IgD-negative memory B cell (primary cell): ENCODE measurements around the gene GATAD2A. TPM values are rescaled to one million over a fixed set of nuclear protein-coding genes. Genes with fewer than 3 reads are reported as not detected.
"Not testable (repeated sequence)": the region's sequence is repeated elsewhere in the genome, so short reads cannot be mapped to it uniquely, and the experiment has no call there.

Experiments
- H3K27ac Mint-ChIP-seq, 3 donors: one replicate each; pipeline ENCODE4 v1.8.0; 2020 to 2022; ENCODE audit warnings: mild to moderate bottlenecking in 3 of 3, mixed read lengths in 3 of 3, moderate library complexity in 1 of 3
- H3K27me3 Mint-ChIP-seq: one replicate; pipeline ENCODE4 v1.8.0; 2021; ENCODE audit warnings: mixed read lengths
- H3K36me3 Mint-ChIP-seq: one replicate; pipeline ENCODE4 v1.8.0; 2020; ENCODE audit warnings: mild to moderate bottlenecking, mixed read lengths
- H3K4me1 Mint-ChIP-seq, 3 donors: one replicate each; pipeline ENCODE4 v1.8.0; 2020 to 2022; ENCODE audit warnings: mixed read lengths in 3 of 3, mild to moderate bottlenecking in 1 of 3
- H3K4me3 Mint-ChIP-seq, 4 donors: one replicate each; pipeline ENCODE4 v1.8.0; 2020 to 2022; ENCODE audit warnings: mild to moderate bottlenecking in 4 of 4, mixed read lengths in 4 of 4, moderate library complexity in 3 of 4
- H3K9me3 Mint-ChIP-seq, 3 donors: one replicate each; pipeline ENCODE4 v1.8.0; 2020 to 2021; ENCODE audit warnings: mixed read lengths in 3 of 3, mild to moderate bottlenecking in 1 of 3
- polyA plus RNA-seq: library from polyadenylated mRNA; unstranded; fragments of 300-500 nt; fragmentation: Illumina TruSeq; gene quantifications from one replicate; pipeline ENCODE4 v1.2.3, GENCODE V29; 2021

GATAD2A gene
- polyA plus RNA-seq, 1 donor from 2014 or later, result 16.6 TPM

DNA sequence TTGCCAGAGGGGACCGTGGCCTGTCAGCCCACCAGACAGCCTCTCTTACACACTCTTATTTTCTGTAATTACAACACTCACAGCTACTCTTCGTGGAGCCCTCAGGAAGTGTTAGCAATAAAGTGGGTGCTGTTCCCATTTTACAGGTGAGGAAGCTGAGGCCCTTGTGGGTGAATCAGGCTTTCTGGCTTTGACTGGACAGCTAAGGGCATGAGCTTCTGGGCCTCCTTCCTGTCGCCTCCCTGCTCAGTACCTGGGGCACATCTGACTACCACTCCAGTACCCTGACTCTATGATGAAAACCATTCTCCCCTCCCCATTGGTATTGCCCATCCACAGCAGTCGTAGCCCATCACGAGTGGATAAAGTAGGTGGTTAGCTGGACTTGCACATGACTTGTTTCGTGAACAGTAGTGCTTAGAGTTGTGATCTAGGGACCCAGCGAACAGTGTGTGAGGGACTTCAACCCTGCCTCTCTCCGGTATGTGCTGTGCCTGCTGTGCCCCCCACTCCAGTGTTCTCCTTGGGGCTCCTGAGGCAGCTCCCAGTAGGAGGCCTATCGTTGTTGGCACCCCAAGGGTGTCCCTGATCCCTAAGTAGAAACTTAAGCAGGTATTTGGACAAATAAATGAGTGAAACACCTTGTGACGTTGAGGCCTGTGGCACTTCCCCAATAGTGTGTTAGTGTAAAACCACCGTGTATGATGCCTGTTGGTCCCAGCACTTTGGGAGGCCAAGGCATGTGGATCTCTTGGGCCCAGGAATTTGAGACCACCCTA lies 38.6 kb downstream of the GATAD2A start:
- peak overlapping the region in 3 of 4 donors; percentile 12 to 84 (median 76) for H3K4me3 Mint-ChIP-seq
- peak overlapping the region; percentile 85 to 94 (median 90) for H3K27ac Mint-ChIP-seq
- H3K36me3 Mint-ChIP-seq, result peaks cover 2% of the 10 kb centered on the region
- peaks cover 3% of the 10 kb centered on the region for H3K27me3 Mint-ChIP-seq
- no peaks in the 10 kb centered on the region for H3K9me3 Mint-ChIP-seq
- H3K4me1 Mint-ChIP-seq, result peaks cover 43 to 51% (median 48%) of the 10 kb centered on the region in 3 donors

DNA sequence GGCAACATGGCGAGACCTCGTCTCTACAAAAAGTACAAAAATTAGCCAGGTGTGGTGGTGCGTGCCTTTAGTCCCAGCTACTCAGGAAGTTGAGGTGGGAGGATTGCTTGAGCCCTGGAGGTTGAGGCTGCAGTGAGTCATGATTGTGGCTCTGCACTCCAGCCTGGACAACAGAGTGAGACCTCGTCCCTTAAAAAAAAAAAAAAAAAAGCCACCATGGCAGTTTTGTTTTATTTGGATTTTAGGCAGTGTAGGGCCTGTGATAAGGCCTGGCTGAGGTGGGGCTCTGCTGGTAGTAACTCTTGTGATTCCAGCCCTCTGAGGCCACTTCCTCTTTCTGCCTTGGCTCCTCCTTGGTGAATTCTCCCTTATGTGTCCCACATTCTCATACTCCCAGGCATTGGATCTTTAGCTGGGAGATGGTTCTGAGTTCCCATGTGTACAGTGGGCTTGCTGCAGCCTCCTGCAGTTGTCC lies 39.2 kb downstream of the GATAD2A start:
- Mint-ChIP-seq H3K4me3 (peak overlapping the region; percentile 12 to 84 (median 46)), H3K36me3 (peaks cover 2% of the 10 kb centered on the region), H3K4me1 (peaks cover 40 to 49% (median 45%) of the 10 kb centered on the region in 3 donors), H3K27me3 (peaks cover 3% of the 10 kb centered on the region), H3K9me3 (no peaks in the 10 kb centered on the region), H3K27ac (peak overlapping the region; percentile 85 to 94 (median 90))

DNA sequence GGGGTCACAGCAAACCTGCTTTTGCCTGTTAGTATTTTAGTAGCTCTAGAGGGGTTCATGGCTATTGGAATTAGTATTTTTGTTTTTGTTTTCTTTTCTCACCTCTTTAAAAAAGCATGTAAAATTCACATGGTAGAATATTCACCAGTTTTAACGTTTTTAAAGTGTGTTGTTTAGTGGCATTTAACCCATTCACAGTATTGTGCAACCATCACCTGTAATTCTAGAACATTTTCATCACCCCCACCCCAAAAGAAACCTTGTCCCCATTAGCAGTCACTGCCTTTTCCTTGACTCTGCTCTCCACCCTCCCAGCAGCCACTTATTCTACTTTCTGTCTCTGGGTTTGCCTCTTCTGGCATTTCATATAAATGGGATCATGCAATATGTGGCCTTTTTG lies 39.8 kb downstream of the GATAD2A start:
- Mint-ChIP-seq H3K27me3 (peaks cover 3% of the 10 kb centered on the region), H3K27ac (peak overlapping the region; percentile 85 to 94 (median 90)), H3K4me1 (peaks cover 40 to 48% (median 43%) of the 10 kb centered on the region in 3 donors), H3K36me3 (peaks cover 2% of the 10 kb centered on the region), H3K4me3 (peak overlapping the region in 3 of 4 donors; percentile 16 to 91 (median 73)), H3K9me3 (no peaks in the 10 kb centered on the region)

DNA sequence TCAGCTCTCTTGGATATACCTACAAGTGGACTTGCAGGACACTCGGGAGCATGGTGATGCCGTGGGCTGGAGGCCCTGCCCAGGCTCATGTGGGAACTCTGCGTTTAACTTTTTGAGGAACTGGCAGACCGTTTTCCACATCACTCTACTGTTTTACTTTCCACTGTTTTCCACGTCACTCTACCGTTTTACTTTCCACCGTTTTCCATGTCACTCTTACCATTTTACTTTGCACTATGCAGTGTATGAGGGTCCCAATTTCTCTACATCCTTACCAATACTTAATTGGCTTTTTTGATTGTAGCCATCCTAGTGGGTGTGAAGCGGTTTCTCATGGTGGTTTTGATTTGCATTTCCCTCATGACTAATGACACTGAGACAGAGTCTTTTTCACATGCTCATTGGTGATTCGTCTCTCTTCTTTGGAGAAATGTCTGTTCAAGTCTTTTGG lies 40.5 kb downstream of the GATAD2A start:
- Mint-ChIP-seq H3K4me1 (peaks cover 40 to 49% (median 43%) of the 10 kb centered on the region in 3 donors), H3K4me3 (peak overlapping the region; percentile 13 to 91 (median 77)), H3K27me3 (peaks cover 3% of the 10 kb centered on the region), H3K9me3 (no peaks in the 10 kb centered on the region), H3K36me3 (peaks cover 2% of the 10 kb centered on the region), H3K27ac (peak overlapping the region; percentile 37 to 89 (median 85))

DNA sequence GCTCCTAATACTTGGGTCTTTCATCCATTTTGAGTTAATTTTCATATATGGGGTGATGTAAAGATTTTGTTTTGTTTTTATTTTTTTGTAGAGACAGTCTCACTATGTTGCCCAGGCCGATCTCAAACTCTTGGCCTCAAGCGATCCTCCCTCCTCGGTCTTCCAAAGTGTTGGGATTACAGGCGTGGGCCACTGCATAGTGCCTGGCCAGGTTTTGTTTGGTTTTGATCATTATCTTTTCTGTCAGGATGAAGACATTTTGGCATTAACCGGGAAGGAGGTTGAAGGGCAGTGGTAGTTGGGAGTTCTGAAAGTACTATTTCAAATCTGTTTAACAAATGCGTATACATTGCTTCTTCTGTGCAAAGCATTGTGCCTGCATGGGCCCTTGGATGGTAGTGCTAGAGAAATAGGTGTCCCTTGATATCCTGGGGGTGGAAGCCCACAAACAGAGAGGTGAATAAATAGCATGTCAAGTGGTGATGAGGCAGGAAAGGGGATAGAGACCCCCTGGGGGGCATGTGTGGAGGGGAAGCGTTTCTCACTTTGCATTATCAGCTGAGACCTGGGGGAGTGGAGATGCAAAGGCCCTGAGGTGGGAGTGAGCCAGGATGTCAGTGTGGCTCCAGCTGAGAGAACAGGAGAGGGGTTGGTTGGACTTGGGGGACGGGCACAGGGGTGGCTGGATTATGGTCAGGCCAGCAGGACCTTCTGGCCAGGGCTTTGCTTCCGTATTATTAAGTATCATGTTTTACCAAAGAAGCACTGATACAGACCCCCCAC lies 41.4 kb downstream of the GATAD2A start:
- peak overlapping the region in 2 of 4 donors; percentile 5 to 20 for H3K4me3 Mint-ChIP-seq

DNA sequence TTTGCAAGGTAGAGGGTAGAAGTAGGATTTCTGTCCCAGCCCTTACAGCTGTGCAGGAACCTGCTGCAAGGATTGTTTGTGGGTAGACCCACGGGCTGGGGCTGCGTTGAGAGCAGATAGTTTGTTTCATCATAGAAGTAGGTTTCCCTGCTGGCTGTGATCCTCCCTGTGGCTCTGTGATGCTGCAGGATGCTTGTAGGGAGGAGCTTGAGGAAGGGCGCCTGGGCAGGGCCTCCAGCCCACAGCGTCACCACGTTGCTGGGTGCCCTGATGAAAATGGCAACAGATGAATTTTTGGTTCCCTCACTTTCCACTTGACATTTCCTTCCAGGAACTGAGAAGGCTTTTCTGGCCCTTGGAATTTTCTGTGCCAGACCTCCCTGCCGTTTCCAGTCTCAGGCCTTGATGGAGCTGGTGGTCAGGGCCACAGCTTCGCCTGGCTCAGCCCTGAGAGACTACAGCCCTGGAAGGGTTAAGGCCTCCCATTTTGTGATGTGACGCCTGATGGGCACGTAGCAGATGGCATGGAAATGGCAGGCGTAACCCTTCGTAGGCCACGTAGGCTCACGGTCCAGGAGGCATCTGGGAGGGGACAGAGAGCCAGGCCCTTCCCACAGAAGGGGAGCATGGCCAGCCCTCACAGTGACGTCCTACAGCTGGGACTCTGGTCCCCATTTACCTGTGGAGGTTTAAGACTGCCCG lies 42.2 kb downstream of the GATAD2A start:
- Mint-ChIP-seq H3K27me3 (peaks cover 3% of the 10 kb centered on the region), H3K4me1 (peaks cover 50 to 61% (median 51%) of the 10 kb centered on the region in 3 donors), H3K27ac (peak overlapping the region in 1 of 3 donors; percentile 62), H3K9me3 (no peaks in the 10 kb centered on the region), H3K4me3 (no peak overlapping the region), H3K36me3 (peaks cover 4% of the 10 kb centered on the region)

More for the DNA sequence above, 41.4 kb downstream of the GATAD2A start:
- peaks cover 3% of the 10 kb centered on the region for H3K27me3 Mint-ChIP-seq
- peaks cover 4% of the 10 kb centered on the region for H3K36me3 Mint-ChIP-seq
- H3K9me3 Mint-ChIP-seq, result no peaks in the 10 kb centered on the region
- peaks cover 44 to 57% (median 47%) of the 10 kb centered on the region in 3 donors for H3K4me1 Mint-ChIP-seq
- H3K27ac Mint-ChIP-seq, result peak overlapping the region in 1 of 3 donors; percentile 85

DNA sequence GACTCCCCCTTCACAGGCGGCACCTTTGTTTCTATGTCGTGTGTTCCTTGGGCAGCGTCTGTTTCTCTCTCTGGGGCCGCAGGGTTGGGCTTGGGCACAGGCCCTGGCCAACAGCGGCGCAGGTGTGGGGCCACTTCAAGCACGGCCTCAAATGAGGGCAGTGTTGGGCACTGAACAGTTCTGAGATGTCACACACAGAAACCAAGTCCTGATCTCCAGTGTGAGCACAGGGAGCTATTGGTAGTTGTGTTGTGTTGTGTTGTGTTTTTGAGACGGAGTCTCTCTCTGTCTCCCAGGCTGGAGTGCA lies 42.7 kb downstream of the GATAD2A start:
- no peak overlapping the region for H3K27ac Mint-ChIP-seq
- H3K9me3 Mint-ChIP-seq, result no peaks in the 10 kb centered on the region
- peaks cover 48 to 58% (median 49%) of the 10 kb centered on the region in 3 donors for H3K4me1 Mint-ChIP-seq
- H3K4me3 Mint-ChIP-seq, result peak overlapping the region in 1 of 4 donors; percentile 17
- H3K36me3 Mint-ChIP-seq, result peaks cover 4% of the 10 kb centered on the region
- H3K27me3 Mint-ChIP-seq, result peaks cover 3% of the 10 kb centered on the region

DNA sequence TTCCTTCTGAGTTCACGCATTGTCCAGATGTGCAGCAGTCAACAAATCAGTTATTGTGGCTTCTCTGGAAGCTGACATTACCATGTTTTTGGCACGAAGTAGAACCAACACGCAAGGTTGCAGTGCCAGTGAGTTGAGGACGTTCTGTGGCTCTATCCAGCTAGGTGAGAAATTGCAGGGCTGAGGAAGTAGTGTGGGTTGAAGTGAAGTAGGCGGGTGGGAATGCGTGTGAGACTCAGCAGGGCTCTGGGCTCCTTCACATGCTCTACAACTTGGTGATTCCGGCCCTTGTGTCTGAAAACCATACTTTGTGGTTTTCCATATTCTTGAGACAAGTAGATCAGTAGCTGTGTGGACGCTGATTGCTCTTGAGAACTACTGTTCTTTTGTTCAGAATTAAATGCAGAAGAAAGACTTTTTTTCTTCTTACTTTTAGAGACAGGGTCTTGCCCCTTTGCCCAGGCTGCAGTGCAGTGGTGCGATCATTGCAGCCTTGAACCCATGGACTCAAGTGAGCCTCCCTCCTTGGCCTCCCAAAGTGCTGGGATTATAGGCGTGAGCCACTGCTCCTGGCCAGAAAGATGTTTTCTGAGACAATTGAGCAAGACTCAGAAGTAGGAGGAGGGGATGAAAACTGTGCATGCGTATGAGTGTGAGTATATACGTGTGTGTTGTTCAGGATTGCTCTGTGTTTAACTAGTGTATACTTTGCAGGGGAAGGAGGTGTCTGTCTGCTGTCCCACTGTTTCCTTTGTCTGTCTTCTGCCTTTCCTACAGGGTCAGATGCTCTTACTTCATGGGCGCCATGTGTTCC lies 46.2 kb downstream of the GATAD2A start:
- Mint-ChIP-seq H3K27me3 (peaks cover 3% of the 10 kb centered on the region), H3K9me3 (no peaks in the 10 kb centered on the region), H3K4me3 (peak overlapping the region in 1 of 4 donors; percentile 14), H3K36me3 (peaks cover 6% of the 10 kb centered on the region), H3K27ac (peak overlapping the region; percentile 1 to 80 (median 12)), H3K4me1 (peaks cover 18 to 32% (median 20%) of the 10 kb centered on the region in 3 donors)

DNA sequence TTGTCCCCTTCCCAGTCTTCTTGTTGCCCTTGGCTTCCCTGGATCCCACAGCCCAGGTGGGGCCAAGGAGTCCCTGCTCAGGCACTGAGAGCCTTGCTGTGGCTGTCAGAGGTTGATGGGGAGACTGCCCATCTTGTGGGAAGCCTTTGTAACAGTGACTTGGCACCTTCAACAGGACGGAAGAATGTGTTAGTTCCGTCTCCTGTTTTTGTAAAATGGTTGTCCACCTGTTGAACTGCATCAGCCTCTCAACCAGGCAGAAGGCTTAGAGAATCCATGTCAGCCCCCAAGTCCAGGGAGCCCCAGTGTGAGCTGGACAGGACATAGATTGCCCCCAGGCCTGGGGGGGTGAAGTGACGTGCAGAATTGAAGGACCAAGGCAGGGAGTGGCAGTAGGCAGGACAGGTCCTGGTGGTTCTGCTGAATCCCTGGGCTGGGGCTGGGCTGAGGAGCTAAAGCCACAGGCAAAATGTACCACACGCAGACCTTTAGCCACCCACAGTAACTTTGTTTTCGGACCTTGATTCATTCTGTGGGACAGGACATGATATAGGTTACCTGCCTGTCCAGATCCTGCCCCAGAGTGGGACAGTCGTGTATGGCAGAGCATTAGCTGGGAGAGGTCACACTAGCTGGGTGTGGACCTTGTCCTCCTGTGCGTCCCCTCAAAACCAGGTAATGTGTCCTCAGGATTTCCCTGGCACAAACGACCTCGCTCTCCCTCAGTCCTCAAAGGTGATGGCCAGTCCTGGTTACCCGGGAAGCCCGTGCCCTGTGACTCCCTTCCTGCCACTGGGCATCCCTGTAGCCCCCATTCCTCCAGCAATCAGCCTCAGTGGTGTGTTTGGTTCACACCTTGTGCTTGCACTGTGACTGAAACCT lies 47.0 kb downstream of the GATAD2A start:
- no peaks in the 10 kb centered on the region for H3K9me3 Mint-ChIP-seq
- H3K4me1 Mint-ChIP-seq, result peaks cover 12 to 24% (median 14%) of the 10 kb centered on the region in 3 donors
- peaks cover 4% of the 10 kb centered on the region for H3K36me3 Mint-ChIP-seq
- no peaks in the 10 kb centered on the region for H3K27me3 Mint-ChIP-seq
- H3K4me3 Mint-ChIP-seq, result peak overlapping the region in 1 of 4 donors; percentile 70
- peak overlapping the region; percentile 1 to 80 (median 12) for H3K27ac Mint-ChIP-seq

DNA sequence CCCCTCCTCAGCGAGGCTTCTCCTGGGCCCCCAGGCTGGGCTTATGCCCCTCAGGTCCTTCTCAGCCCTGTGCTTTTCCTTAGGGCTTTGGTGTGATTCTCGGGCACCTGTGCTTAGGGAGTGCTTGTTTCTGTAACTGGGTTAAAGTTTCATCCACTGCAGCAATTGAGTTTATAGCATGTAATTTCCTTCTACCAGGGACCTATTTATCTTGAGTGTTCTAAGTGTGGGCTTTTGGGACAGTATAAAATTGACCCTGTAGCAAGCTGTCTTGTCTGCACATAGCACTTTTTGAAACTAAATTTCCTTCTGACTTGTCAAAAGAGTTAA lies 47.6 kb downstream of the GATAD2A start:
- Mint-ChIP-seq H3K36me3 (peaks cover 4% of the 10 kb centered on the region), H3K4me3 (peak overlapping the region in 1 of 4 donors; percentile 28), H3K27me3 (no peaks in the 10 kb centered on the region), H3K4me1 (peaks cover 13 to 28% (median 17%) of the 10 kb centered on the region in 3 donors), H3K9me3 (no peaks in the 10 kb centered on the region), H3K27ac (peak overlapping the region in 1 of 3 donors; percentile 14)

DNA sequence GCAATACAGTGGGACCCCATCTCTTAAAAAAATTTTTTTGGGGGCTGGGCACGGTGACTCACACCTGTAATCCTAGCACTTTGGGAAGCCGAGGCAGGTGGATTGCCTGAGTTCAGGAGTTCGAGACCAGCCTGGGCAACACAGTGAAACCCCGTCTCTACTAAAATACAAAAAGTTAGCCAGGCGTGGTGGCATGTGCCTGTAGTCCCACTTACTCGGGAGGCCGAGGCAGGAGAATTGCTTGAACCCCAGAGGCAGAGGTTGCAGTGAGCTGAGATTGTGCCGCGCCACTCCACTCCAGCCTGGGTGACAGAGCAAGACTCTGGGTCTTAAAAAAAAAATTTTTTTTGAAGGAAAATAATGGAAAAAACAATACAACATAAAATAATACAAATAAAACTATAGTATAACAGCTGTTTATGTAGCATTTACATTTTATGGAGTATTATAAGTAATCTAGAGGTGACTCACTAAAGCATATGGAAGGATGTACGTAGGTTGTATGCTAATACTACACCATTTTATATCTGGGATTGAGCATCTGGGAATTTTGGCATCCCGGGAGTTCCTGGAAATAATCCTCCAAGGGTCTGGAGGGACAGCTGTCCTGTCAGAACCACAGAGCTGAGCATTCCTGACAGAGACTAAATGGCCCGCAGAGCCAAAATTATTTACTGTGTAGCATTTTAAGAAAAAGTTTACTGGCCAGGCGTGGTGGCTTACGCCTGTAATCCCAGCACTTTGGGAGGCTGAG lies 49.9 kb downstream of the GATAD2A start:
- Mint-ChIP-seq H3K4me1 (peaks cover 33 to 47% (median 35%) of the 10 kb centered on the region in 3 donors), H3K27ac (peak overlapping the region in 1 of 3 donors; percentile 31)
- H3K27me3 Mint-ChIP-seq, H3K36me3 Mint-ChIP-seq, H3K4me3 Mint-ChIP-seq, H3K9me3 Mint-ChIP-seq: not testable (repeated sequence)

DNA sequence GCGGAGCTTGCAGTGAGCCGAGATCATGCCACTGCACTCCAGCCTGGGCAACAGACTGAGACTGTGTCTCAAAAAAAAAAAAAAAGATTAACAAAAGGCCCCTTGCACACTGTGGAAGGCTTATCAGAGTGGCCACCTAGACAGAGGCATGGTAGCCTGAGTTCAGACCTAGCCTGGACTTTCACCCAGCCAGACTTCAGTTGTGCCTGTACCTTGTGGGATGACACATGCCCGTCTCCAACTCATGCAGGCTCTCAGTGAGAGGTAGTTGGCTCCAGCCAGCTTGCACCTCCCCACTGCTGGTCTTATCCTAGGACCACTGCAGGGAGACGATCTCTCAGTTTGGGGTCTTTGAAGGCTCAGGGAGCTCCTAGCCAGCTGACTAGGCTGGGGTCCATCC lies 52.2 kb downstream of the GATAD2A start:
- Mint-ChIP-seq H3K9me3 (no peaks in the 10 kb centered on the region), H3K4me1 (peaks cover 40 to 48% (median 42%) of the 10 kb centered on the region in 3 donors), H3K27ac (peak overlapping the region; percentile 82 to 97 (median 92)), H3K4me3 (peak overlapping the region in 3 of 4 donors; percentile 48 to 72 (median 71)), H3K27me3 (no peaks in the 10 kb centered on the region), H3K36me3 (peaks cover 1% of the 10 kb centered on the region)
